ENCODE results near the gene ESPNL. TPM values are rescaled to one million over a fixed set of nuclear protein-coding genes. Genes with fewer than 3 reads are reported as not detected.
"Not testable (repeated sequence)": the region's sequence is repeated elsewhere in the genome, so short reads cannot be mapped to it uniquely, and the experiment has no call there.

The ESPNL gene
- total RNA-seq, 2 donors from 2014 or later = 0.05 TPM; not detected in 1

DNA sequence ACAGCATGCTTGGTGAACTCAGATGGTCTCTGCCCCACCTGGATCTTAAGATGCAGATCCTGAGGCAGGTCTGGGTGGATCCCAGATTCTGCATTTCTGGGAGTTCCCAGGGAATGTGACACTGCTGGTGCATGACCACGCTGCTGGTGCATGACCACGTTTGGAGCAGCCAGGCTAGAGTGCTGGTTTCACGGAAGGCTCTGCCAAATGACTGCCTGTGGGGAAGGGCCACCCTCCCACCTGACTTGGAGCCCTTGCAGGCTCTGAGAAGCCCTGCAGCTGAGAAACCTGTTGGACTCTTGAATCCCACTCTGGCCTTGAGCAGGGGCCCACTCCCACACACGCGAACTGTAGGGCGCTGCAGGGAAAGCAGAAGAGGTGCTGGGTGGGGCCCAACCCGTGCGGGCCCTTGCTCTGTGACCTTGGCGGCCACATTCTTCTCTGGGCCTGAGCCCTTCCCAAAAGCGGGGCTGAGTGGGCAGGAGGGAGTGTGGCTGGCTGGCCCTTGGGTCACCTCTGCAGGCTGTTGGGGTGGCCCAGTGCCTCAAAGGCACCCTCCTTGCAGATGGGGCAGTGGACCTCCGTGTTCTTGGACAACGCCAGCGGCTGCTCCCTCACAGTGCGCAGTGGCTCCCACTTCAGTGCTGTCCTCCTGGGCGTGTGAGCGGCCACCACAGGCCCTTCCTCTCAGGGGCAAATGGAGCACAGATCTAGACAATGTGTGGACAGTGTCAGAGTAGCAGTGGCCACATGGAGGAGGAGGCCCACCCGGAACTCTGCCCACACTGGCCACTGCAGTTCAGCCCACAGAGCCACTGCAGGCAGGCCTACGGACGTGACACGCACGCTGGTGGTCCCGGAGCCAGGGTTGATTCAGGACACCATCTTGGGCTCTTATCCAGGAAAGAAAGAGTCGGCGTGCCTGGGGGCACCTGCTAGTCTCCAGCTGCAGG is 66.5 kb downstream of the ESPNL start:
- Mint-ChIP-seq H3K4me1 (peaks cover 7% of the 10 kb centered on the region), H3K27ac (peak overlapping the region; percentile 11), H3K36me3 (ENCODE audit: low read depth) (peaks cover 4% of the 10 kb centered on the region), H3K4me3 (peak overlapping the region; percentile 28), H3K27me3 (peaks cover 10% of the 10 kb centered on the region)
- DNase-seq (no peak), ATAC-seq (peak; percentile 16)
- H3K9me3 ChIP-seq (ENCODE audit: control insufficient read depth, low read length, poor library complexity, severe bottlenecking) = no peaks in the 10 kb centered on the region

DNA sequence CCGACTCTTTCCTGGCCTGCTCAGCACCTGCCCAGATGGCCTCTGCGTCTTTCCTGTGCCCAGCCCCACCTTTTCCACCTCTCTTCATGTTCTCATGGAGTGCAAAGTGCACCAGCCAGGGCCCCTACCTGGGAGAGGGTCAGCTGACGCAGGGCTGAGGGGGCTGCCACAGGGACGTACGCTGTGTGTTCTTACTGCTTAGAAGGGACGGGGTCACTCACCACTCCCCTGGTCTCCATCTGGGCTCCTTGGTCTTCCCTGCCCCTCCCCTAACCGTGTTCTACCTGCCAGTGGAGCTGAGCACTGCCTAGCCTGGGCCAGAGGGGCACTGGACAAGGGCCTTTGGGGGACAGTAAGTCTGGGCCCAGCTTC is 67.2 kb downstream of the ESPNL start:
- no peaks in the 10 kb centered on the region for H3K9me3 ChIP-seq (ENCODE audit: control insufficient read depth, low read length, poor library complexity, severe bottlenecking)
- Mint-ChIP-seq H3K27ac (peak overlapping the region; percentile 11), H3K27me3 (peaks cover 10% of the 10 kb centered on the region), H3K4me3 (peak overlapping the region; percentile 19), H3K36me3 (ENCODE audit: low read depth) (peaks cover 5% of the 10 kb centered on the region), H3K4me1 (peaks cover 7% of the 10 kb centered on the region)
- ATAC-seq (peak; percentile 11), DNase-seq (no peak)

DNA sequence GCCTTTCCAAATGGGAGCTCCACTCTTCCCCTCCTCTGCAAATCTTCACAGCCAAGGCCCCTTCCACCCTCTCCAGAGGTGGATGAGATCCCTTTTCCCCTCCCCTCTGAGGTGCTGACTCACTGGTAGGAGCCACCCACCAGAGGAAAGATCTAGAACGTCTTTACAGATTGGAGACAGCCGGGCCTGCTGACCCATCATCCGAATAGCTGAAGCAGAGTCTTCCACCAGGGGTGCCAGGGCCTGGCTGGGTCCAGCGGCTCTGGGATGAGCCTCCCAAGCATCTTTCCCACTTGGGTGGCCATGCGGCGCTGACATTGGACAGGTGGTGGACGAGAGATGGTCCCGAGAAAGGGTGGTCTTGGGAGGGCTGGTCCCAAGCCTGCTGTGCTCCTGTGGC is 67.6 kb downstream of the ESPNL start:
- no peak for DNase-seq
- Mint-ChIP-seq H3K4me1 (peaks cover 7% of the 10 kb centered on the region), H3K36me3 (ENCODE audit: low read depth) (peaks cover 6% of the 10 kb centered on the region), H3K27ac (peak overlapping the region; percentile 11), H3K27me3 (peaks cover 10% of the 10 kb centered on the region), H3K4me3 (peak overlapping the region; percentile 15)
- no peak for ATAC-seq
- no peaks in the 10 kb centered on the region for H3K9me3 ChIP-seq (ENCODE audit: control insufficient read depth, low read length, poor library complexity, severe bottlenecking)

DNA sequence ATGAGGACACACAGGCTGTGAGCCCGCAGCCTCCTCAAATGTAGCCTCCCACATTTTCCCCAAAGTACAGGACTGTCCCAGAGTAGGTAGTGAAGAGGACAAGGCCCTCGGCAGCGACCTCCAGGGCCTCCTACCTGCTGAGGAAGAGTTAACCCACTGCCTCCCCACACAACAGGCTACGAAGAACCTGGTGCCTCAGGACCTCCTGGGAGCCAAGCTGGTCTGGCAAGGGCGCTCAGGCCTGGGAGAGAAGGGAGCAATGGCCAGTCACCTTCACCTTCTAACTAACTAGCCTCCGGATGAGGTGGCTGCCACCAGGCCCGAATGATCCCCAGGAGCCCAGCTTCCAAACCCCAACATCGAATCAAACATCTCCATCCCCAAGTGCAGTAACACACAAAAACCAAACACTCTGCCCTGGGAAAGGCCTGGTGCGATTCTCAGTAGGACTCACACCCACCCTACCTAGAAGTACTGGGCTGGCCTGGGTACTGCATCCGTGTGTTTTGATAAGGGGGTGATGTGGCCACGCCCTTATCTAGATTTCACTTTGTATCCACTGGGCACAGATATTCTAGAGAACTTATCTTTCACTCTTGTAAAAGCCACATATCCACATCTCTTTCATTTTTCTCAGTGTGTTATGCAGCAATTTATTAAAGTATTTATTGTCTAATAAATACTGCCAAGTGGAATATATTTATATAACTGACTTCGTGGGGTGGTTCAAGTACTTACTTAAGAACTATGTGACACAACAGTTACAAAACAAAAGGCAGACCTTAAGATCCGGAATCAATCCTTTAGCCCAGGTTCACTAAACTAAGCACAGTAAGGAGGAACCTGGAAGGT is 68.3 kb downstream of the ESPNL start:
- Mint-ChIP-seq H3K27me3 (peaks cover 10% of the 10 kb centered on the region), H3K4me3 (peak overlapping the region; percentile 15), H3K36me3 (ENCODE audit: low read depth) (peaks cover 13% of the 10 kb centered on the region), H3K27ac (no peak overlapping the region), H3K4me1 (peaks cover 10% of the 10 kb centered on the region)
- H3K9me3 ChIP-seq (ENCODE audit: control insufficient read depth, low read length, poor library complexity, severe bottlenecking) = no peaks in the 10 kb centered on the region
- no peak for ATAC-seq
- DNase-seq = no peak

DNA sequence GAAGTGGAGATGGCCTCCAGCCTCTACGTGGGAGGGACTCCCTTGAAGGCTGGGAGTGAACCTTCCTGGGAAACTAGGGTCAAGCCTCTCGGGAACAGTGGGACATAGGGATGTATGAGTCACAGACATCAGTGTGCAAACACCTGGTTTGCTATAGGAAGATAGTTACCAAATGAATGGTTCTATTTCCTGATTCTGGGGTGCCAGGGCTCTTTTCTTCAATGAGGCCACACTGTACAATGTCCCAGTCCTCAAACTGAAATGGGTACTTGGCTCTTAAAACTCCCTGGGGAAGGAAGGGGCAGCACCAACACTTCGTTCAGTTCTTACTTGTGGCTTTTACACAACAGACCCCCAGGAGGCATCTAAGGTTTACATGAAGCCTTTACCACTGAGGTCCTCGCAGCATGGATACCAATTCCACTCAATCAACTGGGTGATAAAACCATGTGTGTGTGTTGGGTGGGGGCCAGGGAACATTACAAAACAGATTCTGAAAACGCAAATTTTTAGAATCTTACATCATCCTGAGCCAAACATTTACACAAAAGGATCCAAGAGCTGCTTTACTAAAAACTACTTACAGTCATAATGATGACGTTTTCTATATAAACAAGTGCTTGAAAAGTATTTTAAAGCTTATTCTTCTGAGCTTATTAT is 69.0 kb downstream of the ESPNL start:
- DNase-seq (no peak), ATAC-seq (no peak)
- no peak overlapping the region for H3K4me3 Mint-ChIP-seq
- peaks cover 10% of the 10 kb centered on the region for H3K27me3 Mint-ChIP-seq
- no peaks in the 10 kb centered on the region for H3K9me3 ChIP-seq (ENCODE audit: control insufficient read depth, low read length, poor library complexity, severe bottlenecking)
- peaks cover 10% of the 10 kb centered on the region for H3K4me1 Mint-ChIP-seq
- H3K27ac Mint-ChIP-seq = no peak overlapping the region
- H3K36me3 Mint-ChIP-seq (ENCODE audit: low read depth) = peaks cover 14% of the 10 kb centered on the region

DNA sequence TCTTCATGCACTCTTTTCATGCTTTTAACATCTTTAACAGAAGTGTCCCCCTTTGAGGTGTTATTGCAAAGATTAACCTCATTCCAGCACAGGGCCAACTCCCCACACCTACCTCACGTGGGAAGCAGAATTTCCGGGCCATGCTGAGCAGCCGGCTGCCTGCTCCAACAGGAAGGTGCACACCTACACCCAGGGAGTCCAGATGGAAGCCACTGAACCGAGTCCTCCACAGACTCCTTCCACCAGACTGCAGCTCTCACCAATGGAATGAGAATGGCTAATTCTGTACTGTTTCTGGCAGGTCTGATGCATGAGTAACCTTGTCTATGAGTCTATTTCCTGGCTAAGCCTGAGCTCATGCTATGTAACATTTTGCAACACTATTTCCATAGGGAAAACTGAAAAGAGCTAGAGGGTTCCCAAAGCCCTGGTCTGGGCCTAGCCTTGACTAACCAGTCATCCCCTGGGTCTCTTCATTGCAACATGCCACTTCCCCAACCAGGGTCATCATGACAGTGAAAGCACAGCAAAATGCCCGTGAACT is 69.6 kb downstream of the ESPNL start:
- Mint-ChIP-seq H3K4me1 (peaks cover 8% of the 10 kb centered on the region), H3K27me3 (peaks cover 6% of the 10 kb centered on the region), H3K27ac (no peak overlapping the region), H3K4me3 (no peak overlapping the region), H3K36me3 (ENCODE audit: low read depth) (peaks cover 14% of the 10 kb centered on the region)
- no peaks in the 10 kb centered on the region for H3K9me3 ChIP-seq (ENCODE audit: control insufficient read depth, low read length, poor library complexity, severe bottlenecking)
- DNase-seq (no peak), ATAC-seq (no peak)

DNA sequence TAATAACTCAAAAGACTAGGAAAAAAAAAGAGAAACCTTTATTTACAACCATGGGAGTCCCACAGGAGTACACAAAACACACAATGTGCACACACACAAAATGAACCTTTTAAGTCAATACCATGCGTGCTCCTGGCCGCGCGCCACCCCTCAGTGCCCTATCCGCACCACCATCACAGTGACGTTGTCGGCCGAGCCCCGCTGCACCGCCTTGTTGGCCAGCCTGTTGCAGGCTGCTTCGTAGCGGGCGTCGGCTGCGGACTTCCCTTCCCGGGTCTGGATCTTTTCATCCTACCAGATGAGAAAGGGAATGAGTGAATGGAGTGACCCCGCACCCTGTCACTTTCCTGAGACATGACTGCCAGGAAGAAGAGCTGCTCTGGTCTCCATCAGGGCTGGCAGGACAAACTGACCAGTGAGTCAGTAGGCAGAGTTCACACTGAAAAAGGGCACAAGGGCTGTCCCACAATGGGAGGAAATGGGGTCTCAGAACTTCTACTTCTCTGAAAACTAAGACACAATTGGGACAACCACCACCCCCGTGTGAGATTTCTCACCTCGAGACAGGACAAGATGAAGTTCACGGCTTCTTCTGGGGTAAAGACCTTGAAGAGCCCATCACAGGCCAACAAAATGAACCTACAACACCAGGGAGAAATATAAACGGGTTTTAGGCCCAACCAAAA is 70.4 kb downstream of the ESPNL start:
- H3K27ac Mint-ChIP-seq = no peak overlapping the region
- no peaks in the 10 kb centered on the region for H3K27me3 Mint-ChIP-seq
- H3K4me3 Mint-ChIP-seq = no peak overlapping the region
- DNase-seq (no peak), ATAC-seq (no peak)
- peaks cover 14% of the 10 kb centered on the region for H3K36me3 Mint-ChIP-seq (ENCODE audit: low read depth)
- peaks cover 3% of the 10 kb centered on the region for H3K4me1 Mint-ChIP-seq
- no peaks in the 10 kb centered on the region for H3K9me3 ChIP-seq (ENCODE audit: control insufficient read depth, low read length, poor library complexity, severe bottlenecking)

DNA sequence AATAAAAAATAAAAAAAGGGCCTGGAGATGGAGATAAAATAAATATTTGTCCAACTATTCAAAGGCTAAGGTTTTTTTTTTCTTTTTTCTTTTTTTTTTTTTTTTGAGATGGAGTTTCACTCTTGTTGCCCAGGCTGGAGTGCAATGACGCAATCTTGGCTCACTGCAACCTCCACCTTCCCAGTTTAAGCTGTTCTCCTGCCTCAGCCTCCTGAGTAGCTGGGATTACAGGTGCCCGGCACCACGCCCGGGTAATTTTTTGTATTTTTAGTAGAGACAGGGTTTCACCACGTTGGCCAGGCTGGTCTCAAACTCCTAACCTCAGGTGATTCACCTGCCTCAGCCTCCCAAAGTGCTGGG is 70.9 kb downstream of the ESPNL start:
- H3K27ac Mint-ChIP-seq = not testable (repeated sequence)
- peaks cover 14% of the 10 kb centered on the region for H3K36me3 Mint-ChIP-seq (ENCODE audit: low read depth)

DNA sequence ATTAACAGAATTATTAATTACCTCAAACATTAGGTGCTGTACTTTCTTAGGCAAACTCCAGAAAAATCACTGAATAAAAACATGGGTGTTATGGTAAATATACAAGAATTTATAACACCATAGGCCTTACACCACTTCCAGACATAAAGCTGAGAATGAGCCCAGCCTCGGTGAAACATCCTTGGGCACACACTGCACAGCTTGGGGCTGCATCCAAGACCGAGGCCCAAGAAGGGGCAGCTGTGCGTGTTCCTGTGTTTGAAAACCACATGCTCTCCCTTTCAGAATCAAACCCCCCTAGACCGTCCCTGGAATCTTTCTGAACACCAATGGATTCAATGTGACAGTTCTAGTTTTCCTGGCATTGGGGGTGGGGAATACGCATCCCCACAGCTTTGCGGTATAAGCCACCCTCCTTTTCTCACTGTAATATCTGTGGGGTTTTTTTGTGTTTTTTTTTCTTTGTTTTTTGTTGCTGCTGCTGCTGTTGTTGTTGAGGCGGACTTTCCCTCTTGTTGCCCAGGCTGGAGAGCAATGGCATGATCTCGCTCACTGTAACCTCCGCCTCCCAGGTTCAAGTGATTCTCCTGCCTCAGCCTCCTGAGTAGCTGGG is 71.5 kb downstream of the ESPNL start:
- peak overlapping the region; percentile 91 for H3K27ac Mint-ChIP-seq
- no peaks in the 10 kb centered on the region for H3K27me3 Mint-ChIP-seq
- H3K36me3 Mint-ChIP-seq (ENCODE audit: low read depth) = peaks cover 18% of the 10 kb centered on the region
- H3K4me3 Mint-ChIP-seq = no peak overlapping the region
- no peak for ATAC-seq
- H3K9me3 ChIP-seq (ENCODE audit: control insufficient read depth, low read length, poor library complexity, severe bottlenecking) = no peaks in the 10 kb centered on the region
- H3K4me1 Mint-ChIP-seq = peaks cover 6% of the 10 kb centered on the region
- DNase-seq = no peak

More for the DNA sequence above, 70.9 kb downstream of the ESPNL start:
- H3K27me3 Mint-ChIP-seq; ATAC-seq; H3K4me3 Mint-ChIP-seq; H3K4me1 Mint-ChIP-seq; DNase-seq; H3K9me3 ChIP-seq (ENCODE audit: control insufficient read depth, low read length, poor library complexity, severe bottlenecking): not testable (repeated sequence)

DNA sequence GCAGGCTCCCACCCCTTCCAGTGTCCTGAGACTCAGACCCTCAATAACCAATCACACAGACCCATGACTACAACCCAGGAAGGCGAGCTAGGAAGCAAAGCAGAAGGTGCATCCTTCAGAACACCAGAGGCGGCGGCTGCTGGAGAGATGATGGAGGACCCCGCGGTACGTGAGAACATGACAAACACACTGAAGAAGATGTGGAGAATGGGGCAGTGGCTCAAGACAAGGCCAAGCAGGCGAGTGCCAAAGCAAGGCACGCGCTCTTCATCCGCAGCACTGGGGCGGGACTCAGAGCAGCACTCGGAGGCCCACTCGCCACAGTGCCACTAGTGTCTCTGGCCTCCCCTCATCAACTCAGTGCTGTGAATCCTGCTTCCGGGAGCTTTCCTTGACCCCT is 72.3 kb downstream of the ESPNL start:
- no peak for DNase-seq
- H3K9me3 ChIP-seq (ENCODE audit: control insufficient read depth, low read length, poor library complexity, severe bottlenecking) = no peaks in the 10 kb centered on the region
- Mint-ChIP-seq H3K4me1 (peaks cover 6% of the 10 kb centered on the region), H3K27me3 (no peaks in the 10 kb centered on the region), H3K4me3 (peak overlapping the region; percentile 56), H3K27ac (peak overlapping the region; percentile 91), H3K36me3 (ENCODE audit: low read depth) (peaks cover 21% of the 10 kb centered on the region)
- no peak for ATAC-seq

DNA sequence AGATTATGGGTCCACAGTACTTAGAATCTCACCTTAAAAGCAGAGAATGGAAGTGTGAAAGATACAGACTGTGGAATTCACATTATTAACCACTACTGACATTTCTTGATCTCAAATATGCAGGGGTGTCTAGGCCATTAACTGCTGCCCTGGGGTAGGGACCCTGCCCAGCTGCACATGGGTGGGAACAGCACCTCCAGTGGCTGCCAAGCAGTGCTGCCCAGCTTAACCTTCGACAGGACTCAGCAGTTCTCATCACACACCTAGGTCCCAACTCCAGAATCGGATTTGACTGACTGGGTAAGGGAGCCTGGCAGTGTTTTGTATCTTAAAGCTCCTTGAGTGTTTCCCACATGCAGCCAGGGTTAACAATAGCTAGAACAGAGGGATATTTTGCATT is 73.6 kb downstream of the ESPNL start:
- ATAC-seq (no peak), DNase-seq (no peak)
- Mint-ChIP-seq H3K27ac (peak overlapping the region; percentile 91), H3K36me3 (ENCODE audit: low read depth) (peaks cover 23% of the 10 kb centered on the region), H3K27me3 (no peaks in the 10 kb centered on the region), H3K4me1 (peaks cover 6% of the 10 kb centered on the region), H3K4me3 (peak overlapping the region; percentile 64)
- no peaks in the 10 kb centered on the region for H3K9me3 ChIP-seq (ENCODE audit: control insufficient read depth, low read length, poor library complexity, severe bottlenecking)

DNA sequence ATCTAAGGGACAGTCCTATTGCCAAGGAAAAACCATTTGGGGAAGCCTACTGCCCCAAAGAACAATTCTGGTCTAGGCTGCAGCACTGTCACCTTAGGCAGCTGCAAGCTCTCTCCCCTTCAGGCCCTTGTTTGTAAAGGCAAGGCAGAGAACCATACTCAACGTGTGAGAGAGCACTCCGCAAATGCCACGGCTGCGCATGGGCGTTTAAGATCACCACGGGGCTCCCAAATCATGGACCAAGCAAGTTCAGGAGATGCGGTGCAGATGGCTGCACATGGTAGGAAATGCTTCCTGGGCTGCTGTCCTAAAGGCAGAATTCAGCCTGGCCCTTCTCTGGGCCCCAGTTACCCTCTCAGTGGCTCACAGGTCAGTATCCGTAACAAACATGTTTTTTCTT is 74.2 kb downstream of the ESPNL start:
- no peak overlapping the region for H3K4me3 Mint-ChIP-seq

More for the DNA sequence above, 74.2 kb downstream of the ESPNL start:
- no peak overlapping the region for H3K27ac Mint-ChIP-seq
- H3K4me1 Mint-ChIP-seq = peaks cover 6% of the 10 kb centered on the region
- H3K9me3 ChIP-seq (ENCODE audit: control insufficient read depth, low read length, poor library complexity, severe bottlenecking) = no peaks in the 10 kb centered on the region
- no peaks in the 10 kb centered on the region for H3K27me3 Mint-ChIP-seq
- H3K36me3 Mint-ChIP-seq (ENCODE audit: low read depth) = peaks cover 28% of the 10 kb centered on the region
- ATAC-seq = no peak
- DNase-seq = no peak
